Measurements from ENCODE around the gene HSPA1A. TPM values are rescaled to one million over a fixed set of nuclear protein-coding genes. Genes with fewer than 3 reads are reported as not detected.
A peak's percentile ranks its signal among the peaks of the same experiment; 100 is the strongest.
"Not testable (repeated sequence)": the region's sequence is repeated elsewhere in the genome, so short reads cannot be mapped to it uniquely, and the experiment has no call there.

Gene HSPA1A
- total RNA-seq, 2 donors from 2014 or later: 55.1 to 79.8 TPM

DNA sequence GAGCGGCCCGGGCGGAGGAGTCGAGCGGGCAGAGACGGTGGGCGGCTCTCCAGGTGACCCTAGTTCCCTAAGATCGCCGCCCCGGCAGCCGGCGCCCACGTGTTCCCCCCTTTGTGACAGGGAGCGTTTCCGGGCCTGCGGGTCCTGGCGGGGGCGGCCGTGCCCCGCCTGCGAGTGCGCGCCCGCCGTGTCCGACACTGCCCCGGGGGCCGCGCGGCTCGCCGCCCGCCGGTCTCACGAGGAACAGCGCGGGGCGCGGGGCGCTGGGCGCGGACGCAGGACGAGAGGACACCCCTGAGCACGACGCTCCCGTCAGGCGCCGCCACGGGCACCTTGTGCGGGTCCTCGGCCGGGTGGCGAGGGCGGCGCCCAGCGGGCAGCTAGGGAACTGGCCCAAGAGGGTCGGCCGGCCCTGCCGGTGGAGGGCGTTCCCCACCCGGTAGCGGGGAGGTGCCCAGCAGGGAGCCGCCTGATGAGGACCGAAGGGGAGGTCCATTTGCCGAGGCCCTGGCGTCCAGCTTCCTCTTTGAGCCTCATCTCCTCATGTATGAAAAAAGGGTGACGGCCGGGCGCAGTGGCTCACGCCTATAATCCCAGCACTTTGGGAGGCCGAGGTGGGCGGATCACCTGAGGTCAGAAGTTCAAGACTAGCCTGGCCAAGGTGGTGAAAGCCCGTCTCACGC is 19.6 kb upstream of the HSPA1A start, which contains the start of gene VARS1:
VARS1 (minus strand) TSS at position 137 of the 683 bp plus-strand sequence. CDS start 535 bp downstream, outside the sequence.
- ATAC-seq (peak; percentile 91 to 92), DNase-seq (ENCODE audit: low spot score in 2 of 2) (peak; percentile 87 to 92)
- peak within 1 kb of the TSS; percentile 91 to 100 for H3K27ac Mint-ChIP-seq
- H3K36me3 Mint-ChIP-seq: peaks cover under 1 to 8% of the 10 kb centered on the region in 2 donors
- no peaks in the 10 kb centered on the region for H3K9me3 Mint-ChIP-seq

DNA sequence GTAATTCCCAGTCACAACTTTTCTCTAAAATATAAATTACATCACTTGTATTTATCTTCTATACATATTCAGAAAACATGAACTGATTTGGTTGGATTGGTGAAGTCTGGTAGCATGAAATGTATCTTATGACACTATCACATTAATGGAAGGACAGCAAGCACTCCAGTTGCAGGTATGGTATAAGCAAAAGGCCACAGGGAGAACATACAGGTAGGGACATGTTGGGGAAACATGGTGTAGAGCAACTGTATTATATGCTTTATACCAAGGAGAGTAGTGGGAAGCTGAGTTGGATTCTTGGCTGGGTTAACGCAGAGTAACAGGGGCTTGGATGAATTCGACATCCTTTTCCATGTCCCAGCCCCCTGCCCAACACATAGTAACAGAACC is 18.4 kb upstream of the HSPA1A start:
- Mint-ChIP-seq H3K36me3 (peaks cover 0 to 12% of the 10 kb centered on the region in 2 donors), H3K27ac (peak overlapping the region; percentile 13), H3K9me3 (no peaks in the 10 kb centered on the region)
- no peak for DNase-seq (ENCODE audit: low spot score in 2 of 2)
- no peak for ATAC-seq

- Mint-ChIP-seq H3K9me3 (no peaks in the 10 kb centered on the region), H3K27ac (peak overlapping the region; percentile 13 to 79), H3K36me3 (peaks cover 0 to 12% of the 10 kb centered on the region in 2 donors)
- DNase-seq (ENCODE audit: low spot score in 2 of 2) (no peak), ATAC-seq (no peak)
These were observed 17.8 kb upstream of the HSPA1A start for GRCh38 chr6:31797588-31797987.

- H3K27ac Mint-ChIP-seq: no peak overlapping the region
- no peak for DNase-seq (ENCODE audit: low spot score in 2 of 2)
- no peaks in the 10 kb centered on the region for H3K9me3 Mint-ChIP-seq
- peaks cover 0 to 19% of the 10 kb centered on the region in 2 donors for H3K36me3 Mint-ChIP-seq
- no peak for ATAC-seq
These were observed 15.6 kb upstream of the HSPA1A start for GRCh38 chr6:31799781-31800180.

GRCh38 chr6:31801031-31801927 is 14.1 kb upstream of the HSPA1A start:
- ATAC-seq, H3K27ac Mint-ChIP-seq, H3K9me3 Mint-ChIP-seq: not testable (repeated sequence)

DNA sequence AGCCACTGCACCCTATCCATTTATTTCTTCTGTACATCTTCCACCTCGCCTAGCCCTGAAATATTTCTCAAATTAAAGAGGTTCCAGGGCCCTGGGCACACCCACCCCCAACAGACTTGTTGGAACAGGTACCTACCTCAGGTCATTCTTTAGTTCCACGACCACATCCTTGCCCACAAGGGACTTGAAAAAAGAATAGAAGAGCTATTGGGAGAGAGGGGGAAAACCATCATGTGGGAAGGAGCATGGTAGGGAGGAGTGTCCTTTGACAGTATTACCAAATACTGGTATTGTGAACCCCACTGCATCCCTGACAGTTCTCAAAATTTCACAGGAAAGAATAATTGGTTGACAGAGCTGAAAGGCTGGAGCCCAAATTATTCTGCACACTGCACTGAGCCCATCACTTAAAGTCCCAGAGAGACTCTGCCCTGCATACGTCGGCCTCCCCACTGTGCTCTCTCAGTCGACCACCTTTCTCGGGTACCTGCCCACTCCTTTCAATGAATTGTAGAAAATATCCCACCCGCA is 9.3 kb upstream of the HSPA1A start:
- peak; percentile 12 to 13 for ATAC-seq

More at GRCh38 chr6:31801031-31801927, 14.1 kb upstream of the HSPA1A start:
- peaks cover 6 to 19% of the 10 kb centered on the region in 2 donors for H3K36me3 Mint-ChIP-seq
- DNase-seq (ENCODE audit: low spot score in 2 of 2): not testable (repeated sequence)

GRCh38 chr6:31806470-31807272 is 8.7 kb upstream of the HSPA1A start, which contains the start of gene LSM2:
Gene LSM2 (minus strand): TSS chr6:31806966. CDS start chr6:31806757, 209 bp downstream.
- Mint-ChIP-seq H3K27ac (peak within 1 kb of the TSS; percentile 95 to 96), H3K36me3 (peaks cover 11 to 17% of the 10 kb centered on the region in 2 donors), H3K9me3 (no peaks in the 10 kb centered on the region)
- ATAC-seq: peak; percentile 99
- peak; percentile 98 to 99 for DNase-seq (ENCODE audit: low spot score in 2 of 2)

More for the DNA sequence above, 9.3 kb upstream of the HSPA1A start:
- DNase-seq (ENCODE audit: low spot score in 2 of 2): no peak
- Mint-ChIP-seq H3K27ac (peak overlapping the region; percentile 95 to 96), H3K36me3 (peaks cover 11 to 22% of the 10 kb centered on the region in 2 donors), H3K9me3 (no peaks in the 10 kb centered on the region)

GRCh38 chr6:31808599-31808998 is 6.7 kb upstream of the HSPA1A start:
- DNase-seq (ENCODE audit: low spot score in 2 of 2); ATAC-seq; H3K27ac Mint-ChIP-seq; H3K9me3 Mint-ChIP-seq: not testable (repeated sequence)
- H3K36me3 Mint-ChIP-seq: peaks cover 11% of the 10 kb centered on the region in 2 donors

GRCh38 chr6:31811645-31812044 is 3.7 kb upstream of the HSPA1A start:
- Mint-ChIP-seq H3K9me3 (no peaks in the 10 kb centered on the region), H3K27ac (peak overlapping the region in 1 of 2 donors; percentile 98), H3K36me3 (peaks cover under 1 to 13% of the 10 kb centered on the region in 2 donors)

GRCh38 chr6:31813465-31813849 is 1.9 kb upstream of the HSPA1A start:
- Mint-ChIP-seq H3K36me3 (peaks cover 7 to 23% of the 10 kb centered on the region in 2 donors), H3K27ac (peak overlapping the region; percentile 88 to 98)
- ATAC-seq: no peak

More at GRCh38 chr6:31811645-31812044, 3.7 kb upstream of the HSPA1A start:
- no peak for ATAC-seq
- DNase-seq (ENCODE audit: low spot score in 2 of 2): no peak

DNA sequence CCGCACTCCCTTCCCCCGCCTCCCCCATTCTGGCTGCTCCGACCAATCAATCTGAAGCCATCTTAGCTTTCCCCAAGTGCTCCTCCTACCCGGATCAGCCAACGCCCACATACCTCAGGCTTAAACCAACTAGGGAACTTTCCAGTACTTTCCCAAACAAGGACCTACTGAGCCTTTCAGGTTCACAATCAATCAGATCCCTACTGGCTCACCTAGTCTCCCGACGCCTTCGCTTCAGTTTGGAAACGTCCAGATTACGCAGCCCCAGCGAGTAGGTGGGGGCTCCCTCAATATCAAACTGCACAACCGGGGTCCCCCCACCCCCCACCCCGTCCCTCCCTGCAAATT is 692 bp upstream of the HSPA1A start:
- no peaks in the 10 kb centered on the region for H3K9me3 Mint-ChIP-seq
- peak overlapping the region; percentile 88 to 94 for H3K27ac Mint-ChIP-seq
- ATAC-seq (peak; percentile 42 to 61), DNase-seq (ENCODE audit: low spot score in 2 of 2) (peak; percentile 68 to 76)
- H3K36me3 Mint-ChIP-seq: peaks cover 7 to 27% of the 10 kb centered on the region in 2 donors

More at GRCh38 chr6:31813465-31813849, 1.9 kb upstream of the HSPA1A start:
- no peak for DNase-seq (ENCODE audit: low spot score in 2 of 2)
- H3K9me3 Mint-ChIP-seq: no peaks in the 10 kb centered on the region

- peak overlapping the region; percentile 83 to 91 for H3K27ac Mint-ChIP-seq
- ATAC-seq: peak; percentile 5 to 12
- DNase-seq (ENCODE audit: low spot score in 2 of 2); H3K9me3 Mint-ChIP-seq: not testable (repeated sequence)
- H3K36me3 Mint-ChIP-seq: peaks cover 7 to 27% of the 10 kb centered on the region in 2 donors
These were observed 2.0 kb downstream of the HSPA1A start for GRCh38 chr6:31817133-31817928.

DNA sequence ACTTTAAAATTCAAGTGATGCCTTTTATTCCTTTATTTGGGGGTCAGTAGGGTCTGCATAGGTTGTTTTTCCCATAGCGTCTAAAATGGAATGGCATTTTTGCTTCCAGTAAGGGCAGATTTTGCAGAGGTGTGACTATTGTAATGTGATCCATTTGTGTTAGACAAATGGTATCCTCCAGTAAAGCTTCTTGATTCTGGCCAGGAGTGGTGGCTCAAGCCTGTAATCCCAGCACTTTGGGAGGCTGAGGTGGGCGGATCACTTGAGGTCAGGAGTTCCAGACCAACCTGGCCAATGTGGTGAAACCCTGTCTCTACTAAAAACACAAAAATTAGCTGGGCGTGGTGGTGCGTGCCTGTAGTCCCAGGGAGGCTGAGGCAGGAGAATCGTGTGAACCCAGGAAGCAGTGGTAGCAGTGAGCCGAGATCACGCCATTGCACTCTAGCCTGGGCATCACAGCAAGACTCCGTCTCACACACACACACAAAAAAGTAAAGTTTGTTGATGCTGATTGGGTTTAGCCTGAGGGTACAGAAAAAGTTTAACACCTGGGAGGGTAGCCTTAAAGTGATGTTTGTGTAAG is 2.7 kb downstream of the HSPA1A start:
- DNase-seq (ENCODE audit: low spot score in 2 of 2); ATAC-seq; H3K9me3 Mint-ChIP-seq: not testable (repeated sequence)
- Mint-ChIP-seq H3K27ac (peak overlapping the region; percentile 83 to 91), H3K36me3 (peaks cover 7 to 27% of the 10 kb centered on the region in 2 donors)

DNA sequence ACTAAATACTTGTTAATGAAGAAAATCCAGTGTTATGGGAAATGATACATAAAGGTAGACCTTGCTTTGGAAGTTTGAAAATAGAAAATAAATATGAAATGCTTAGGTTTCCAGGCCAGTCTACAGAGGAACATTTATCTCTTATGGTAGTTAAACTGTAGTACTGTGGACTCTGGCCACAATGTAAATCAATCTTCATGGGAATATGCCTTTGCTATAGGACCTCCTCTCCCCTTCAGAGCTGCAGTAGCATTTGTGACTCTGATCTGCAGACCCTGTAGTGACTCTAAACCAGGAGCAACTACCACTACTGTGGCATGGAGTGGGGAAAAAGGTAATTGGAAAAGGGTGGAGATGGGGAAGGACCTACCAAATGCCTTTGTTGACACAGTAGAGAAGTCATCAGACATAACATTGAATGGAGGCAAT is 4.5 kb downstream of the HSPA1A start:
- no peak for ATAC-seq
- H3K9me3 Mint-ChIP-seq: no peaks in the 10 kb centered on the region
- DNase-seq (ENCODE audit: low spot score in 2 of 2): no peak
- peak overlapping the region in 1 of 2 donors; percentile 15 for H3K27ac Mint-ChIP-seq
- H3K36me3 Mint-ChIP-seq: peaks cover 7 to 25% of the 10 kb centered on the region in 2 donors

- not testable (repeated sequence) for ATAC-seq; H3K9me3 Mint-ChIP-seq; DNase-seq (ENCODE audit: low spot score in 2 of 2)
- Mint-ChIP-seq H3K36me3 (peaks cover 7 to 20% of the 10 kb centered on the region in 2 donors), H3K27ac (peak overlapping the region in 1 of 2 donors; percentile 83)
These were observed 5.1 kb downstream of the HSPA1A start for GRCh38 chr6:31820399-31820798.
